H1 (cell line): Measurements from ENCODE around the gene SLC12A4. TPM values are rescaled to one million over a fixed set of nuclear protein-coding genes. Genes with fewer than 3 reads are reported as not detected.

Experiments
- CHD7 ChIP-seq: fragments of 300-600 bp; sonication (generic); IDR thresholded peaks from 2 replicates; pipeline ENCODE4 v1.7.1; 2012; ENCODE audit warnings: low read length, moderate library complexity, mild to moderate bottlenecking, inconsistent platforms; ENCODE audit not compliant: insufficient replicate concordance
- SAP30 ChIP-seq: fragments of 300-600 bp; sonication (generic); IDR thresholded peaks from 2 replicates; pipeline ENCODE4 v1.7.1; 2012; ENCODE audit warnings: low read length, moderate library complexity, mild to moderate bottlenecking, inconsistent platforms; ENCODE audit not compliant: insufficient read depth, insufficient replicate concordance
- SRF ChIP-seq: IDR thresholded peaks from 2 replicates; pipeline ENCODE4 v1.6.1; 2011; ENCODE audit warnings: mild to moderate bottlenecking, low read depth, low read length, moderate library complexity
- polyA plus RNA-seq, 7 experiments: library from polyadenylated mRNA; depleted of rRNA in 3 of 7; stranded (reverse) in 5 of 7; unstranded in 2 of 7; fragments of >200 nt in 5 of 7; fragments of 200-250 nt in 2 of 7; gene quantifications; 1 replicate in 5 of 7; 2 replicates in 1 of 7; 4 replicates in 1 of 7; pipeline versions ENCODE4 v1.2.1 to v1.2.3, GENCODE V29; 2011 to 2013; ENCODE audit warnings: missing spikeins in 2 of 7, mixed read lengths in 2 of 7
- total RNA-seq: library from RNA; stranded (reverse); fragmentation: NEBNext Ultra II Directional; extraction: Animal tissue kit (Norgen Biotek cat#: 25700); gene quantifications from 2 replicates; pipeline ENCODE4 v1.2.1, GENCODE V29; 2021

The SLC12A4 gene
- total and polyA plus RNA-seq, 2 of the 8 experiments (the other 6 are each of a cell fraction or from before 2014, with no cell fraction given): 41.3 to 49.3 TPM

DNA sequence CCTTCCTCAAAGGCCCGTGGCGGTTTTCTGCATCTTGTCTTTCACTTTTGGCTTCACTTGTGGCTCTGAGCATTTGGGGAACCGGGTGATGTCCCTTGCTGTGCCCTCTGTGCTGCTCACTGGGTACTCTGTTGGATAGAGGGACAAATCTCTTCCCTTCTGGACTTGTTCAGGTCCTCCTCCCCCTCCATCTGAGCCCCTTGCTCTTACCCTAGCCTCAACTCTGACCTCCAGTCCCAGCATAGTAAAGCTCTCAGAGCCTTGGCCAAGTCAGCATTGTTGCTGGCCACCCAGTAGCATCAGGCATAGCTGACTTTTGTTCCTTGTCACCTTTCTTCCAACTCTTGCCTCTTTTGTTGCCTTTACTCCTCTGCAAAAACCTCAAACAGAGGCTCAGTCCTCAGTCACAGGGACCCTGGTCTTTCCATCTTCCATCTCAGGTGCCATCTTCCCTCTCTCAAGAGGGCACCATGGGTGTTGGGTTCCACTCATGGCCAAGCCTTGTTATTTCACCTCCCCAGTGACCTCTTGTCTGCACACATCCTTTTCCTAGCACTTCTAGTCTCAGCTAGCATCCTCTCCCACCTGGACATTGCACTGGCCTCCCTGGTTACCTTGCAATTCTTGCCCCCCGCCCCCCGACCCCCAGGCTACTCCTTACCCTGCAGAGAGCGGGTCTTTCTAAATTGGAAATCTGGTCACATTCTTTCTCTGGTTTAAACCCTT is 31.4 kb downstream of the SLC12A4 start (continued):
- no peak for TF ChIP-seq CHD7
- TF ChIP-seq SAP30: no peak
- TF ChIP-seq SRF: no peak
